HepG2 (cell line): ENCODE results near the gene GCNT3.

ENCODE experiments used
- CENPBD1 ChIP-seq: sonication (generic); formaldehyde crosslinking; IDR thresholded peaks from 2 replicates; pipeline ENCODE4 v1.8.0; 2022; ENCODE audit warnings: missing genetic modification reagents, low read depth, mild to moderate bottlenecking, borderline replicate concordance
- CREB1 ChIP-seq, 2 experiments: fragments of 450-650 bp in 1 of 2; IDR thresholded peaks; 2 replicates each; pipeline ENCODE4 v1.6.1; 2016 to 2017; ENCODE audit warnings: control low read depth in 1 of 2, mild to moderate bottlenecking in 1 of 2, missing compliant biosample characterization in 1 of 2, missing genetic modification characterization in 1 of 2
- FOSL2 ChIP-seq: sonication (generic); formaldehyde crosslinking; IDR thresholded peaks from 2 replicates; pipeline ENCODE4 v1.4.0; 2020; ENCODE audit warnings: missing genetic modification reagents
- MZF1 ChIP-seq: sonication (generic); formaldehyde crosslinking; IDR thresholded peaks from 2 replicates; pipeline ENCODE4 v1.8.1; 2023; ENCODE audit warnings: mild to moderate bottlenecking, missing genetic modification reagents, borderline replicate concordance
- NFE2L1 ChIP-seq: sonication (generic); formaldehyde crosslinking; IDR thresholded peaks from 2 replicates; pipeline ENCODE4 v1.4.0; 2020; ENCODE audit warnings: missing genetic modification reagents, mild to moderate bottlenecking, borderline replicate concordance
- NFIB ChIP-seq: sonication (generic); formaldehyde crosslinking; IDR thresholded peaks from 2 replicates; pipeline ENCODE4 v1.9.0; 2021; ENCODE audit warnings: missing genetic modification reagents, mild to moderate bottlenecking, borderline replicate concordance
- PCBP2 ChIP-seq: fragments of 200-400 bp; formaldehyde crosslinking; optimal IDR thresholded peaks from 2 replicates; pipeline ENCODE3; 2018; ENCODE audit warnings: low read length, low read depth; ENCODE audit not compliant: poor library complexity, severe bottlenecking
- POLR2A ChIP-seq, 2 experiments: IDR thresholded peaks; 2 replicates each; pipeline ENCODE4 v1.6.1; 2011; ENCODE audit warnings: low read depth in 2 of 2, low read length in 2 of 2, mild to moderate bottlenecking in 1 of 2, moderate library complexity in 1 of 2; ENCODE audit not compliant: insufficient read depth in 1 of 2
- TAF1 ChIP-seq: sonication (generic); formaldehyde crosslinking; IDR thresholded peaks from 2 replicates; pipeline ENCODE4 v1.4.0; 2020; ENCODE audit warnings: missing genetic modification reagents
- U2AF2 ChIP-seq: fragments of 200-400 bp; formaldehyde crosslinking; IDR thresholded peaks from 2 replicates; pipeline ENCODE4 v1.6.1; 2017; ENCODE audit warnings: low read depth, mild to moderate bottlenecking, low read length
- ZNF280D ChIP-seq: sonication (generic); formaldehyde crosslinking; IDR thresholded peaks from 2 replicates; pipeline ENCODE4 v1.5.1; 2020; ENCODE audit warnings: mild to moderate bottlenecking, missing genetic modification reagents
- ZNF660 ChIP-seq: sonication (generic); formaldehyde crosslinking; IDR thresholded peaks from 2 replicates; pipeline ENCODE4 v1.5.1; 2020; ENCODE audit warnings: mild to moderate bottlenecking, low read depth, missing genetic modification reagents, borderline replicate concordance
- TF ChIP-seq, protein P1 (sequence below): sonication (generic); formaldehyde crosslinking; IDR thresholded peaks from 2 replicates; pipeline ENCODE4 v1.8.1; 2023; ENCODE audit warnings: missing genetic modification reagents, inconsistent platforms, borderline replicate concordance
- TF ChIP-seq, protein P2 (sequence below), 2 experiments: IDR thresholded peaks; 2 replicates each; pipeline ENCODE4 v1.6.1; 2011 to 2012; ENCODE audit warnings: low read length in 2 of 2, borderline replicate concordance in 1 of 2, low read depth in 1 of 2, mild to moderate bottlenecking in 1 of 2, moderate library complexity in 1 of 2

- TF ChIP-seq CENPBD1 (CRISPR knock-in tag) (no peak), U2AF2 (no peak), NFE2L1 (CRISPR knock-in tag) (no peak), ZNF660 (CRISPR knock-in tag) (no peak), NFIB (CRISPR knock-in tag) (no peak), CREB1 (IDR thresholded peaks at IDR 0.05) (no peak), CREB1 (CRISPR knock-in tag; IDR thresholded peaks at IDR 0.05) (no peak), PCBP2 (no peak), FOSL2 (no peak), ZNF280D (CRISPR knock-in tag) (no peak), MZF1 (CRISPR knock-in tag) (no peak), TAF1 (CRISPR knock-in tag) (no peak), POLR2A (IDR thresholded peaks at IDR 0.05; ENCODE audit: insufficient read depth in 1 of 2, low read depth in 2 of 2, low read length in 2 of 2) (no peak)
- TF ChIP-seq, protein P1, sequence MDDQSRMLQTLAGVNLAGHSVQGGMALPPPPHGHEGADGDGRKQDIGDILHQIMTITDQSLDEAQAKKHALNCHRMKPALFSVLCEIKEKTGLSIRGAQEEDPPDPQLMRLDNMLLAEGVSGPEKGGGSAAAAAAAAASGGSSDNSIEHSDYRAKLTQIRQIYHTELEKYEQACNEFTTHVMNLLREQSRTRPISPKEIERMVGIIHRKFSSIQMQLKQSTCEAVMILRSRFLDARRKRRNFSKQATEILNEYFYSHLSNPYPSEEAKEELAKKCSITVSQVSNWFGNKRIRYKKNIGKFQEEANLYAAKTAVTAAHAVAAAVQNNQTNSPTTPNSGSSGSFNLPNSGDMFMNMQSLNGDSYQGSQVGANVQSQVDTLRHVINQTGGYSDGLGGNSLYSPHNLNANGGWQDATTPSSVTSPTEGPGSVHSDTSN: no peak
- TF ChIP-seq, protein P2, sequence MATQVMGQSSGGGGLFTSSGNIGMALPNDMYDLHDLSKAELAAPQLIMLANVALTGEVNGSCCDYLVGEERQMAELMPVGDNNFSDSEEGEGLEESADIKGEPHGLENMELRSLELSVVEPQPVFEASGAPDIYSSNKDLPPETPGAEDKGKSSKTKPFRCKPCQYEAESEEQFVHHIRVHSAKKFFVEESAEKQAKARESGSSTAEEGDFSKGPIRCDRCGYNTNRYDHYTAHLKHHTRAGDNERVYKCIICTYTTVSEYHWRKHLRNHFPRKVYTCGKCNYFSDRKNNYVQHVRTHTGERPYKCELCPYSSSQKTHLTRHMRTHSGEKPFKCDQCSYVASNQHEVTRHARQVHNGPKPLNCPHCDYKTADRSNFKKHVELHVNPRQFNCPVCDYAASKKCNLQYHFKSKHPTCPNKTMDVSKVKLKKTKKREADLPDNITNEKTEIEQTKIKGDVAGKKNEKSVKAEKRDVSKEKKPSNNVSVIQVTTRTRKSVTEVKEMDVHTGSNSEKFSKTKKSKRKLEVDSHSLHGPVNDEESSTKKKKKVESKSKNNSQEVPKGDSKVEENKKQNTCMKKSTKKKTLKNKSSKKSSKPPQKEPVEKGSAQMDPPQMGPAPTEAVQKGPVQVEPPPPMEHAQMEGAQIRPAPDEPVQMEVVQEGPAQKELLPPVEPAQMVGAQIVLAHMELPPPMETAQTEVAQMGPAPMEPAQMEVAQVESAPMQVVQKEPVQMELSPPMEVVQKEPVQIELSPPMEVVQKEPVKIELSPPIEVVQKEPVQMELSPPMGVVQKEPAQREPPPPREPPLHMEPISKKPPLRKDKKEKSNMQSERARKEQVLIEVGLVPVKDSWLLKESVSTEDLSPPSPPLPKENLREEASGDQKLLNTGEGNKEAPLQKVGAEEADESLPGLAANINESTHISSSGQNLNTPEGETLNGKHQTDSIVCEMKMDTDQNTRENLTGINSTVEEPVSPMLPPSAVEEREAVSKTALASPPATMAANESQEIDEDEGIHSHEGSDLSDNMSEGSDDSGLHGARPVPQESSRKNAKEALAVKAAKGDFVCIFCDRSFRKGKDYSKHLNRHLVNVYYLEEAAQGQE (IDR thresholded peaks at IDR 0.05; ENCODE audit: borderline replicate concordance in 1 of 2, low read depth in 1 of 2, low read length in 2 of 2): no peak
Measured at GRCh38 chr15:59569477-59569876, 42.1 kb upstream of the GCNT3 start.
